OCI-LY7 (cell line): ENCODE measurements around the gene PACSIN3.

Source experiments
- CTCF ChIP-seq: fragments of 200-600 bp; sonication (generic); conservative IDR thresholded peaks from 2 replicates; pipeline ENCODE4 v1.5.1; 2014; ENCODE audit warnings: mild to moderate bottlenecking, antibody characterized with exemption, low read length, moderate library complexity, mixed read lengths
- EZH2phosphoT487 ChIP-seq: fragments of 200-600 bp; sonication (generic); IDR thresholded peaks from 2 replicates; pipeline ENCODE4 v1.6.1; 2018; ENCODE audit warnings: low read depth, borderline replicate concordance, mild to moderate bottlenecking, mixed run types, antibody characterized with exemption, low read length, moderate library complexity, mixed read lengths

GRCh38 chr11:47233989-47234668 is 47.9 kb upstream of the PACSIN3 start:
- TF ChIP-seq CTCF = peak; percentile 66
- no peak for TF ChIP-seq EZH2phosphoT487
